Nephron progenitor cell (in vitro differentiated cells): ENCODE results near the gene BEST4.
A peak's percentile ranks its signal among the peaks of the same experiment; 100 is the strongest.

Source experiments
- DNase-seq: peaks from one replicate; pipeline ENCODE4 v3.0.0; 2021
- H3K27ac Mint-ChIP-seq: 2 replicates; pipeline ENCODE4 v1.8.0; 2021; ENCODE audit warnings: mild to moderate bottlenecking, moderate library complexity, mixed read lengths
- H3K27me3 Mint-ChIP-seq: 2 replicates; pipeline ENCODE4 v1.8.0; 2021; ENCODE audit warnings: mild to moderate bottlenecking, low read depth, mixed read lengths; ENCODE audit not compliant: poor library complexity
- H3K36me3 Mint-ChIP-seq: 2 replicates; pipeline ENCODE4 v1.8.0; 2021; ENCODE audit warnings: low read depth, mixed read lengths
- H3K4me1 Mint-ChIP-seq: 2 replicates; pipeline ENCODE4 v1.8.0; 2021; ENCODE audit warnings: mixed read lengths
- H3K4me3 Mint-ChIP-seq: 2 replicates; pipeline ENCODE4 v1.8.0; 2021; ENCODE audit warnings: mild to moderate bottlenecking, moderate library complexity, mixed read lengths
- H3K9me3 Mint-ChIP-seq: 2 replicates; pipeline ENCODE4 v1.8.0; 2021; ENCODE audit warnings: mild to moderate bottlenecking, moderate library complexity, mixed read lengths
- CTCF ChIP-seq: fragments of 200-600 bp; sonication (generic); IDR thresholded peaks from 2 replicates; pipeline ENCODE4 v1.5.0; 2021; ENCODE audit warnings: antibody characterized with exemption

BEST4 gene

DNA sequence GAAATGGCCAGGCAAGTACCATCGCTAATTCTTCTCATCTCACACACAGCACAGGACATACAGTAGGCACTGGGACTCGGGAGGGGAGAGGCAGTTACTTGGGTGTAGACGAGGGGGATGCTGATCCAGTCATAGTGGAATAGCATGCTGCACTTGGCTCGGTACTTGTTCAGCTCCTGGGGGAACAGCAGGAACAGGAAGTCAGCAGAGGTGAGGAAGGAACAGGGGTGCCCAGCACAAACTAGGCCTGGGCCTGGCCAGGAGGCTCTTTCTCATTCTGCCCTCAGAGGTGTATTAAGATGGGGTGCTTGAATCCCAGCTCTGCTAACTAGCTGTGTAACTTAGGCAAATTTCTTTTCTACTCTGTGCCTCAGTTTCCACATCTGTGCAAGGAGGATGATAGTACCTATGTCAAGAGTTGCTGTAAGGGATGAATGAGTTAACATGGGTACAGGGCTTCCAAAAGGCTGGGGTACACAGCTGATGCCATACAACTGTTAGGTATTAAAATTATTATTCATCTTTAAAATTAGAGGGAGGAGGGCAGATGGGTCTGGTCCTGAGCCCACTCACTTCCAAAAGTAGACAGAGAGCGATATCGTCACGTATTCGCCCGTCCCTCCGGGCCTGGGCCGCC, 2.4 kb downstream of the BEST4 start:
- Mint-ChIP-seq H3K4me3 (peak overlapping the region; percentile 71), H3K4me1 (peaks cover 38% of the 10 kb centered on the region), H3K9me3 (no peaks in the 10 kb centered on the region), H3K27me3 (peaks cover 23% of the 10 kb centered on the region), H3K36me3 (peaks cover 20% of the 10 kb centered on the region), H3K27ac (no peak overlapping the region)
- TF ChIP-seq CTCF = no peak
- DNase-seq = no peak

DNA sequence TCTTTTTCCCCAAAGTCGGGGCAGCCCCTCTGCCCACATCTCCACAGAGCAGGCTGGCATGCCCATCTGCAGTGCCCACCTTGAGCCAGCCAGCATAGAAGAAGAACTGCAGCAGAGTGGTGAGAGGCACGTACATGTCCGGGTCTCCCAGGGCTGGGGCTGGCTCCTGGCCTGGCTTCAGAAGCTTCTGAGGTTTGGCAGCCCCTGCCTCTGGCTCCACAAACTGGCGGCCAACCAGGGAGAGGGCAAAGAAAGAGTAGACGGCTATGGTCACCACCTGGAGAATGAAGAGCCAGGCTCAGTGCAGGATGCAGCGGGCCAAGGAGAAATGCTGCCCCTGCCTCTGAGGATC, 3.0 kb downstream of the BEST4 start:
- H3K36me3 Mint-ChIP-seq = peaks cover 26% of the 10 kb centered on the region
- no peak overlapping the region for H3K27ac Mint-ChIP-seq
- no peak for TF ChIP-seq CTCF
- peaks cover 37% of the 10 kb centered on the region for H3K4me1 Mint-ChIP-seq
- no peak for DNase-seq
- H3K9me3 Mint-ChIP-seq = no peaks in the 10 kb centered on the region
- H3K27me3 Mint-ChIP-seq = peaks cover 23% of the 10 kb centered on the region
- H3K4me3 Mint-ChIP-seq = peak overlapping the region; percentile 48

- peak overlapping the region; percentile 17 for H3K27ac Mint-ChIP-seq
- H3K4me1 Mint-ChIP-seq = peaks cover 31% of the 10 kb centered on the region
- H3K9me3 Mint-ChIP-seq = no peaks in the 10 kb centered on the region
- DNase-seq = peak; percentile 70
- TF ChIP-seq CTCF = no peak
- peaks cover 31% of the 10 kb centered on the region for H3K36me3 Mint-ChIP-seq
- H3K27me3 Mint-ChIP-seq = peaks cover 22% of the 10 kb centered on the region
- peak overlapping the region; percentile 77 for H3K4me3 Mint-ChIP-seq
These were observed 3.6 kb downstream of the BEST4 start for GRCh38 chr1:44784094-44785028.

DNA sequence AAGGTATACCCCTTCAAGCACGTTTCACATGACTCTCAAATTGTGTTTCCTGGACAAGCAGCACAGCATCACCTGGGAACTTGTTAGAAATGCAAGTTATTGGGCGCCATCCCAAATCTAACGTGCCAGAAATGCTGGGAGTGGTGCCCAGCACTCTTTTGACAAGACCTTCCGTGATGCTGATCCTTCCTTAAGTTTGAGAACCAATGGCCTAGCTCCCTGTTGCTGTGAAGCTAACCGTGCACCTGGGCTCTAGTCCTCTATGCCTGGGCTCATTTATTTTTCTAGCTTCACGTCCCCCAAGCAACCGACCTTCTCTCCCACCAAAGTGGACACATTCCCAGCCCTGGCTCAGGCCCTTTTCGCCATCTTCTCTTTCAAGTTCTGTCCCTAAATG, 4.3 kb downstream of the BEST4 start:
- peaks cover 35% of the 10 kb centered on the region for H3K4me1 Mint-ChIP-seq
- peak overlapping the region; percentile 17 for H3K27ac Mint-ChIP-seq
- DNase-seq = no peak
- peaks cover 37% of the 10 kb centered on the region for H3K36me3 Mint-ChIP-seq
- H3K27me3 Mint-ChIP-seq = peaks cover 21% of the 10 kb centered on the region
- H3K9me3 Mint-ChIP-seq = no peaks in the 10 kb centered on the region
- TF ChIP-seq CTCF = no peak
- H3K4me3 Mint-ChIP-seq = peak overlapping the region; percentile 77

DNA sequence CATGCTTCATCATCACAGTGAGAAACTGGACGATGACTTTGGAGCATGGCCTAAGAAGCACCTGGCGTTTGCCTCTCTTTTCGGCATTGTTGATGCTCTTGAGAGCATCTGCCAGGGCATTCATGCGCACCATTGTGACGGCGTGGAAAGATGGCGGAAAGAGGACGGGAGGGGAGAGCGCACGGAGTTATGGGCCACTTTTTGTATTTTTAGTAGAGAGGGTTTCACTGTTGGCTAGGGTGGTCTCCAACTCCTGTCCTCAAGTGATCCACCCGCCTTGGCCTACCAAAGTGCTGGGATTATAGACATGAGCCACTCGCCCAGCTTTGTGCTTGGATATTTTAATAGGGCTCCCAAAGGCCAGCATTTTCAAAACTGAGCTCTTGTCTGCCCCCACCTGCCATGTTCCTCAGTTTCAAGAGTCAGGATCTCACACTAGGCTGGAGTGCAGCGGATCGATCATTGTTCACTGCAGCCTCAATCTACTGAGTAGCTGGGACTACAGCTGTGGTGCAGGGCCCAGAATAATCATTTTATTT, 7.3 kb downstream of the BEST4 start:
- no peak overlapping the region for H3K4me3 Mint-ChIP-seq
- H3K27me3 Mint-ChIP-seq = peaks cover 14% of the 10 kb centered on the region
- TF ChIP-seq CTCF = no peak
- peaks cover 50% of the 10 kb centered on the region for H3K4me1 Mint-ChIP-seq
- H3K36me3 Mint-ChIP-seq = peaks cover 60% of the 10 kb centered on the region
- DNase-seq = no peak
- no peaks in the 10 kb centered on the region for H3K9me3 Mint-ChIP-seq
- H3K27ac Mint-ChIP-seq = peak overlapping the region; percentile 98
